Measurements from ENCODE around the gene SRSF7. TPM values are rescaled to one million over a fixed set of nuclear protein-coding genes. Genes with fewer than 3 reads are reported as not detected.

The SRSF7 gene
- total and polyA plus RNA-seq, 9 of the 15 experiments (the other 6 are each of a cell fraction or from before 2014, with no cell fraction given): 219 to 726 (median 375) TPM

DNA sequence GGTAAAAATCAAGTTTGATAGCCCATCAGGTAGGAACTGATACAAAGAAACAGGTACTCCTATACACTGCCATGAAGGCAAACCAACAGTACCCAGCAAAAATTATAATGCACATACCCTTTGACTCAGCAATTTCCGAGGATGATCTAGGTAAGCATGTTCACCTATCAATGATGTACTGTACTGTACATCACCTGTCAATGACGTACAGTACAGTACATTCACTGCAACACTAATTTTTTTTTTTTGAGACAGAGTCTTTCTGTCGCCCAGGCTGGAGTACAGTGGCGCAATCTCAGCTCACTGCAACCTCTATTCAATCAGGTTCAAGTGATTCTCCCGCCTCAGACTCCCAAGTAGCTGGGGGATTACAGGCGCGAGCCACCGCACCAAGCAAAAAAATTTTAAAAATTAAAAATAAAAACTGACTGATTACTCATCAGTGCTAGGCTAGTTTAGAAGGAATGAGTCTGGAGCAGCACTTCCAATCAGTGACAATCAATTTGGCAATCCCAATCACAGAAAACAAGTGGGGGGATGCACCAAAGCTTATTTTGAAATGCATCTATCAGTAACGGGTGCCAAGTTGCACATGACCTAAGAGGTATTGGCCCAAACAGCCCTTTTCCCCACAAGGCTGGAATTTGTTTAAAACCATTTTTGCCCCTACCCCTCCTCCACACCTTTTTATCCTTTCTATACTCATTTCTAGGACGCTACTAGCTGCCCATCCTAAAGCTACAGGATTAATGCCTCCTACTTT lies 8.2 kb downstream of the SRSF7 start (continued):
- TF ChIP-seq ID3 (CRISPR knock-in tag; IDR thresholded peaks at IDR 0.05): no peak
- TF ChIP-seq ID3 (tag; IDR thresholded peaks at IDR 0.05): no peak
- TF ChIP-seq, protein P1, sequence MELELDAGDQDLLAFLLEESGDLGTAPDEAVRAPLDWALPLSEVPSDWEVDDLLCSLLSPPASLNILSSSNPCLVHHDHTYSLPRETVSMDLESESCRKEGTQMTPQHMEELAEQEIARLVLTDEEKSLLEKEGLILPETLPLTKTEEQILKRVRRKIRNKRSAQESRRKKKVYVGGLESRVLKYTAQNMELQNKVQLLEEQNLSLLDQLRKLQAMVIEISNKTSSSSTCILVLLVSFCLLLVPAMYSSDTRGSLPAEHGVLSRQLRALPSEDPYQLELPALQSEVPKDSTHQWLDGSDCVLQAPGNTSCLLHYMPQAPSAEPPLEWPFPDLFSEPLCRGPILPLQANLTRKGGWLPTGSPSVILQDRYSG (tag; conservative IDR thresholded peaks at IDR 0.05; ENCODE audit: low read depth): no peak
- TF ChIP-seq MXI1 (IDR thresholded peaks at IDR 0.05; ENCODE audit: low read depth, low read length): no peak
- TF ChIP-seq, protein P2, sequence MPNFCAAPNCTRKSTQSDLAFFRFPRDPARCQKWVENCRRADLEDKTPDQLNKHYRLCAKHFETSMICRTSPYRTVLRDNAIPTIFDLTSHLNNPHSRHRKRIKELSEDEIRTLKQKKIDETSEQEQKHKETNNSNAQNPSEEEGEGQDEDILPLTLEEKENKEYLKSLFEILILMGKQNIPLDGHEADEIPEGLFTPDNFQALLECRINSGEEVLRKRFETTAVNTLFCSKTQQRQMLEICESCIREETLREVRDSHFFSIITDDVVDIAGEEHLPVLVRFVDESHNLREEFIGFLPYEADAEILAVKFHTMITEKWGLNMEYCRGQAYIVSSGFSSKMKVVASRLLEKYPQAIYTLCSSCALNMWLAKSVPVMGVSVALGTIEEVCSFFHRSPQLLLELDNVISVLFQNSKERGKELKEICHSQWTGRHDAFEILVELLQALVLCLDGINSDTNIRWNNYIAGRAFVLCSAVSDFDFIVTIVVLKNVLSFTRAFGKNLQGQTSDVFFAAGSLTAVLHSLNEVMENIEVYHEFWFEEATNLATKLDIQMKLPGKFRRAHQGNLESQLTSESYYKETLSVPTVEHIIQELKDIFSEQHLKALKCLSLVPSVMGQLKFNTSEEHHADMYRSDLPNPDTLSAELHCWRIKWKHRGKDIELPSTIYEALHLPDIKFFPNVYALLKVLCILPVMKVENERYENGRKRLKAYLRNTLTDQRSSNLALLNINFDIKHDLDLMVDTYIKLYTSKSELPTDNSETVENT (CRISPR knock-in tag; IDR thresholded peaks at IDR 0.05): no peak
- no peak for TF ChIP-seq ZBTB8A (IDR thresholded peaks at IDR 0.05; ENCODE audit: partially characterized antibody)
- no peak for TF ChIP-seq DPF2 (IDR thresholded peaks at IDR 0.05)
- no peak for TF ChIP-seq HSF4 (CRISPR knock-in tag; IDR thresholded peaks at IDR 0.05; ENCODE audit: borderline replicate concordance)
- no peak for TF ChIP-seq IRF9 (tag; IDR thresholded peaks at IDR 0.05)
- no peak for TF ChIP-seq ETV1 (tag; conservative IDR thresholded peaks at IDR 0.05; ENCODE audit: low read depth)
- no peak for TF ChIP-seq IRF2 (CRISPR knock-in tag; IDR thresholded peaks at IDR 0.05)
- TF ChIP-seq CXXC5 (CRISPR knock-in tag; IDR thresholded peaks at IDR 0.05): no peak
- no peak for TF ChIP-seq NR3C1 (CRISPR knock-in tag; IDR thresholded peaks at IDR 0.05)
- no peak for TF ChIP-seq ETV6 (IDR thresholded peaks at IDR 0.05; ENCODE audit: borderline replicate concordance in 1 of 2, low read depth in 2 of 2, low read length in 1 of 2)
- TF ChIP-seq ETV6 (CRISPR knock-in tag; IDR thresholded peaks at IDR 0.05; ENCODE audit: borderline replicate concordance): no peak
- no peak for TF ChIP-seq ETS1 (conservative IDR thresholded peaks at IDR 0.05; ENCODE audit: control insufficient read depth, low read depth, low read length)
- TF ChIP-seq FOSL1 (tag; conservative IDR thresholded peaks at IDR 0.05): no peak

All from K562 (cell line).